Measurements from ENCODE around the gene DYNC1I2.

DNA sequence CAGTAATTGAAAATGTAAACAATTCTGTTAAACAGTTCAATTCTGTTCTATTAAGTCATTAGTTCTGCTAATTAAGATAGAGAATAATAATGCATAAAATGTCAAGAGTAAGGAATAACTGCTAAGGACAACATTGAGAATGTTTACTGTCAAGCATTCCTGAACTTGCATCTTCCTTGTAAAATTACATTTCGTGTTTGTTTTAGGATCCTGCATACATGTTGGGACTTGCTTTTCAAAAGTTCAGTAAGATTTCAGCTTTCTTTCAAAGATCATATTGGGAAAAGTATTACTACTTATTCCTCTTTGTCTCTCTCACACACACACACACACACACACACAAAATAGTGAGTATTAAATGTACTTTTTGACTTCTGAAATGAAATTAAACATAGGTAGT is 20.5 kb downstream of the DYNC1I2 start:
- TF ChIP-seq POLR2A (IDR thresholded peaks at IDR 0.05; ENCODE audit: low read depth, low read length) (no peak), POLR2AphosphoS5 (IDR thresholded peaks at IDR 0.05; ENCODE audit: low read depth, low read length) (no peak), TAF1 (IDR thresholded peaks at IDR 0.05; ENCODE audit: borderline replicate concordance, low read depth, low read length) (no peak)
